A673 (cell line): Measurements from ENCODE around the gene OTOR. TPM values are rescaled to one million over a fixed set of nuclear protein-coding genes. Genes with fewer than 3 reads are reported as not detected.

Experiments used
- BruUV-seq: library from RNA; stranded (reverse); fragments of 400-500 nt; replicated peaks from 2 replicates; lab custom pipeline; 2021; lab: Mats Ljungman, UMichigan
- CTCF ChIA-PET: fragments of 300-600 bp; sonication (Branson Sonifier 250); formaldehyde crosslinking; loops from one replicate; lab custom pipeline; 2022; ENCODE audit warnings: antibody characterized with exemption; lab: Charles Lee
- POLR2A ChIA-PET: fragments of 300-600 bp; sonication (Branson Sonifier 250); formaldehyde crosslinking; loops from one replicate; lab custom pipeline; 2022; ENCODE audit warnings: antibody characterized with exemption; ENCODE audit not compliant: low non-redundant PET; lab: Charles Lee
- DNase-seq: peaks from one replicate; pipeline ENCODE4 v3.0.0-alpha.2; 2015; ENCODE audit warnings: low spot score
- H3K27ac ChIP-seq: fragments of 200-600 bp; sonication (generic); 2 replicates; pipeline ENCODE4 v1.5.1; 2016; ENCODE audit warnings: mixed run types, low read depth, mild to moderate bottlenecking, mixed read lengths, antibody characterized with exemption, low read length; ENCODE audit not compliant: poor library complexity, severe bottlenecking
- H3K27me3 ChIP-seq: fragments of 200-600 bp; sonication (generic); replicated peaks from 2 replicates; pipeline ENCODE4 v1.6.1; 2017; ENCODE audit warnings: mixed run types, low read depth, mild to moderate bottlenecking, mixed read lengths, antibody characterized with exemption, low read length; ENCODE audit not compliant: insufficient read depth, poor library complexity
- H3K36me3 ChIP-seq: fragments of 200-600 bp; sonication (generic); 2 replicates; pipeline ENCODE4 v1.6.1; 2016; ENCODE audit warnings: mixed run types, mild to moderate bottlenecking, mixed read lengths, antibody characterized with exemption, low read length; ENCODE audit not compliant: insufficient read depth, poor library complexity, severe bottlenecking
- H3K4me1 ChIP-seq: fragments of 200-600 bp; sonication (generic); 2 replicates; pipeline ENCODE4 v1.6.1; 2017; ENCODE audit warnings: mixed run types, mild to moderate bottlenecking, mixed read lengths, antibody characterized with exemption, low read length; ENCODE audit not compliant: insufficient read depth, poor library complexity, severe bottlenecking
- H3K4me3 ChIP-seq: fragments of 200-600 bp; sonication (generic); 2 replicates; pipeline ENCODE4 v1.5.1; 2016; ENCODE audit warnings: low read depth, mixed run types, mild to moderate bottlenecking, mixed read lengths, low read length; ENCODE audit not compliant: poor library complexity, severe bottlenecking
- H3K9me3 ChIP-seq: fragments of 200-600 bp; sonication (generic); 2 replicates; pipeline ENCODE4 v1.6.1; 2016; ENCODE audit warnings: mixed run types, low read depth, mild to moderate bottlenecking, mixed read lengths, antibody characterized with exemption, low read length; ENCODE audit not compliant: poor library complexity, severe bottlenecking
- CTCF ChIP-seq: fragments of 300-800, 200-600 bp; sonication (generic); conservative IDR thresholded peaks from 2 replicates; pipeline ENCODE4 v1.5.1; 2017; ENCODE audit warnings: low read depth, mild to moderate bottlenecking, antibody characterized with exemption, low read length, moderate library complexity, mixed read lengths
- EZH2 ChIP-seq: fragments of 200-600 bp; sonication (generic); IDR thresholded peaks from 2 replicates; pipeline ENCODE4 v1.6.1; 2017; ENCODE audit warnings: borderline replicate concordance, low read depth, mild to moderate bottlenecking, mixed read lengths, antibody characterized with exemption, low read length; ENCODE audit not compliant: poor library complexity, severe bottlenecking
- intact Hi-C: fragments of 100-400 bp; cut with micrococcal nuclease; formaldehyde crosslinking; loops from one replicate; pipeline ENCODE4 v1.10.0; 2022; ENCODE audit not compliant: unreplicated experiment
- total RNA-seq: library from RNA; stranded (reverse); gene quantifications from 2 replicates; pipeline ENCODE4 v1.2.3, GENCODE V29; 2021

Gene OTOR
- total RNA-seq, 1 experiment from 2014 or later, result not detected

GRCh38 chr20:16732506-16733152, 15.5 kb upstream of the OTOR start:
- H3K4me1 ChIP-seq, result peaks cover 8% of the 10 kb centered on the region
- BruUV-seq, result no TSS peak
- no peak overlapping the region for H3K4me3 ChIP-seq
- no peak for TF ChIP-seq EZH2
- no peak for TF ChIP-seq CTCF
- H3K36me3 ChIP-seq, result peaks cover 53% of the 10 kb centered on the region
- H3K27ac ChIP-seq, result no peak overlapping the region
- H3K9me3 ChIP-seq, result peaks cover 9% of the 10 kb centered on the region
- ChIA-PET POLR2A (no interaction called here), CTCF (no interaction called here)
- peaks cover 11% of the 10 kb centered on the region for H3K27me3 ChIP-seq
- DNase-seq, result no peak
- intact Hi-C loops, result loop anchor here (10.0 kb wide), 1 partner anchor 158 kb away; the partner anchor contains the start of gene KIF16B

GRCh38 chr20:16740365-16741072, 7.6 kb upstream of the OTOR start:
- DNase-seq, result no peak
- Histone ChIP-seq H3K4me1 (no peaks in the 10 kb centered on the region), H3K27me3 (no peaks in the 10 kb centered on the region), H3K9me3 (no peaks in the 10 kb centered on the region), H3K36me3 (peaks cover 51% of the 10 kb centered on the region), H3K27ac (no peak overlapping the region), H3K4me3 (no peak overlapping the region)
- BruUV-seq, result no TSS peak
- ChIA-PET POLR2A (no interaction called here), CTCF (no interaction called here)
- intact Hi-C loops, result no loop called here
- TF ChIP-seq CTCF (no peak), EZH2 (no peak)

GRCh38 chr20:16744178-16744807, 3.9 kb upstream of the OTOR start:
- H3K4me3 ChIP-seq, result no peak overlapping the region
- POLR2A ChIA-PET, result no interaction called here
- no TSS peak for BruUV-seq

More at GRCh38 chr20:16744178-16744807, 3.9 kb upstream of the OTOR start:
- TF ChIP-seq CTCF, result no peak
- no peak for TF ChIP-seq EZH2
- CTCF ChIA-PET, result no interaction called here
- Histone ChIP-seq H3K4me1 (no peaks in the 10 kb centered on the region), H3K9me3 (no peaks in the 10 kb centered on the region), H3K27ac (no peak overlapping the region), H3K36me3 (peaks cover 22% of the 10 kb centered on the region), H3K27me3 (peaks cover 12% of the 10 kb centered on the region)
- no peak for DNase-seq
- intact Hi-C loops, result no loop called here
